Fibroblast of lung (primary cell): ENCODE data around the gene POP7.

Experiments
- EZH2 ChIP-seq: IDR thresholded peaks from 2 replicates; pipeline ENCODE4 v1.5.1; 2012; ENCODE audit warnings: low read length, control low read depth, mild to moderate bottlenecking; ENCODE audit errors: missing control alignments
- TF ChIP-seq, protein P1 (sequence below), 2 donors: IDR thresholded peaks in 1 of 2; conservative IDR thresholded peaks in 1 of 2; 1 replicate in 1 of 2; 2 replicates in 1 of 2; pipeline ENCODE4 v1.5.1; 2011 to 2012; ENCODE audit warnings: low read length in 2 of 2, control low read depth in 1 of 2, inconsistent platforms in 1 of 2, low read depth in 1 of 2, mild to moderate bottlenecking in 1 of 2

DNA sequence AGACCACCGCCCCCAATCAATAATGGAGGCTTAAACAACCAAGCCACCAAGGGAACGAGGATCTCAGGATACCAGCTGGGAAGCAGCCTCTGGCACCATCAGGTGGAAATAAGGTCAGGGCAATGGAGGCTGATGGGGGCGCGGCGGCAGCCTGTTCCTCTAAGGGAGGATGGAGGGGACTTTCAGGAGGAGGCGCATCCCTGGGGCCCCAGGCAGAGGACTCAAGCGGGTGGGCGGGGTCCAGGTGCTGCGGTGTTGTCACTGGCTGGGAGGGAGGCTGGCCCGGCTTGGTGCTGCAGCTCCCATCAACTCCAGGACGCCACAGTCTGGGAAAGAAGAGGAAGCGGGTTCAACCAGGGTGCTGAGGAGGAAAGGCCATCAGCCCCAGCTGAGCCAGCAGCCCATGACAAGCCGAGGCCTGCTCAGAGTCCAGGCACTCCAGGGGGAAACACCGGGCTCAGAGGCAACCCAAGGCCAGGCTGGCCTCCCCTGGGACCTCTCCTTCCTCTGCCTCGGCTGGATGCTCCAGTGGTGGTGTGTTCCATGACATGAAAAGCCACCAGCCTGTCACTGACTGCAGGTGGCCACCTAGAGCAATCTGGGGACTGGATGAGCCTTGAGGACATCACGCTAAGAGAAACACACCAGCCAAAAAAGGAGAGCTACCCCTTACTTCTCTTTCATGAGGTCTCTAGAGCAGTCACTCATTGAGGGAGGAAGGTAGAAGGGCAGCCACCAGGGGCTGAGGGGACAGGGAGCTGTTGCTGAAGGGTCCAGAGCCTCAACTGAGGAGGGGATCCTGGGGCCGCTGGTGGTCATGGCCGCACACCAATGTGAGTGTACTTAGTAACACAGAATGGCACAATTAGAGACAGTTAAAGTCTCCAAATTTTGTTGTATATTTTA lies 16.4 kb upstream of the POP7 start:
- TF ChIP-seq, protein P1, sequence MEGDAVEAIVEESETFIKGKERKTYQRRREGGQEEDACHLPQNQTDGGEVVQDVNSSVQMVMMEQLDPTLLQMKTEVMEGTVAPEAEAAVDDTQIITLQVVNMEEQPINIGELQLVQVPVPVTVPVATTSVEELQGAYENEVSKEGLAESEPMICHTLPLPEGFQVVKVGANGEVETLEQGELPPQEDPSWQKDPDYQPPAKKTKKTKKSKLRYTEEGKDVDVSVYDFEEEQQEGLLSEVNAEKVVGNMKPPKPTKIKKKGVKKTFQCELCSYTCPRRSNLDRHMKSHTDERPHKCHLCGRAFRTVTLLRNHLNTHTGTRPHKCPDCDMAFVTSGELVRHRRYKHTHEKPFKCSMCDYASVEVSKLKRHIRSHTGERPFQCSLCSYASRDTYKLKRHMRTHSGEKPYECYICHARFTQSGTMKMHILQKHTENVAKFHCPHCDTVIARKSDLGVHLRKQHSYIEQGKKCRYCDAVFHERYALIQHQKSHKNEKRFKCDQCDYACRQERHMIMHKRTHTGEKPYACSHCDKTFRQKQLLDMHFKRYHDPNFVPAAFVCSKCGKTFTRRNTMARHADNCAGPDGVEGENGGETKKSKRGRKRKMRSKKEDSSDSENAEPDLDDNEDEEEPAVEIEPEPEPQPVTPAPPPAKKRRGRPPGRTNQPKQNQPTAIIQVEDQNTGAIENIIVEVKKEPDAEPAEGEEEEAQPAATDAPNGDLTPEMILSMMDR (conservative IDR thresholded peaks at IDR 0.05 in 1 of 2, IDR thresholded peaks at IDR 0.05 in 1 of 2; ENCODE audit: low read depth in 1 of 2, low read length in 2 of 2): no peak
- no peak for TF ChIP-seq EZH2
